ENCODE results near the gene CNOT4. TPM values are rescaled to one million over a fixed set of nuclear protein-coding genes. Genes with fewer than 3 reads are reported as not detected.

The CNOT4 gene
- total and polyA plus RNA-seq, 2 of the 4 experiments (the other 2 are of a cell fraction): 7.0 to 8.1 TPM

DNA sequence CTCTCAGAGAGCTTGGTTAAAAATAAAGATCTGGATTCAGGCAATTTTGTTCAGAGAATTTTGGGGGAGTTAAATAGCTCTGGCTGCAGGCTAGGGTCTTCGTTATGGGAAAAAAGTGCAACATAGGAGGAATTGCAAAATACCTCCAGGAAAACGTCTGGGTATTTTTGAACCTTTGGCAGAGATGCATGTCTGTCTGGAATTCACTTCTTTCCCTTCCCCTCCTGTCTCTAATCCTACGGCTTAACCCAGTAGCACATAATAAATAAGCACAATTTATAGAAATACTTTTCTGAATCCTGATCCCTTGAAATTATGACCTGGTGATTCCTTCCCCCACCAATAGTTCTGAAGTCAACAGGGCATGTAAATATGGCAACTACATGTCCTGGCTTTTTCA, 28.5 kb upstream of the CNOT4 start:
- no peak overlapping the region for H4K8ac ChIP-seq (ENCODE audit: low read depth in 2 of 2, low read length in 2 of 2)
- no peak overlapping the region for H3K56ac ChIP-seq (ENCODE audit: extremely low read depth, insufficient read depth, low read length)
- H2BK15ac ChIP-seq (ENCODE audit: low read depth, low read length): no peak overlapping the region
- intact Hi-C loops (cut with micrococcal nuclease) (no loop called here), dilution Hi-C loops (cut with HindIII; ENCODE audit: low sequenced_read_pairs, unreplicated experiment) (no loop called here), in situ Hi-C loops (cut with MboI; ENCODE audit: low sequenced_read_pairs) (no loop called here)
- TF ChIP-seq ELK1 (IDR thresholded peaks at IDR 0.05; ENCODE audit: borderline replicate concordance, low read depth, low read length) (no peak), POLR2A (IDR thresholded peaks at IDR 0.05; ENCODE audit: low read depth, low read length) (no peak), MAFK (IDR thresholded peaks at IDR 0.05; ENCODE audit: low read depth, low read length) (no peak), MAZ (IDR thresholded peaks at IDR 0.05; ENCODE audit: borderline replicate concordance, low read depth, low read length) (no peak), CHD1 (IDR thresholded peaks at IDR 0.05; ENCODE audit: low read depth, low read length) (no peak), RCOR1 (IDR thresholded peaks at IDR 0.05; ENCODE audit: insufficient replicate concordance, low read length) (no peak), BHLHE40 (IDR thresholded peaks at IDR 0.05; ENCODE audit: low read depth, low read length) (no peak), FOS (IDR thresholded peaks at IDR 0.05; ENCODE audit: low read depth, low read length) (no peak), RFX5 (IDR thresholded peaks at IDR 0.05; ENCODE audit: low read depth, low read length) (no peak), MXI1 (IDR thresholded peaks at IDR 0.05; ENCODE audit: borderline replicate concordance, low read depth, low read length) (no peak), CEBPB (IDR thresholded peaks at IDR 0.05; ENCODE audit: low read depth, low read length) (no peak), RAD21 (IDR thresholded peaks at IDR 0.05; ENCODE audit: low read length) (no peak), NFE2L2 (IDR thresholded peaks at IDR 0.05; ENCODE audit: low read depth, low read length) (no peak)
- TF ChIP-seq, protein P1, sequence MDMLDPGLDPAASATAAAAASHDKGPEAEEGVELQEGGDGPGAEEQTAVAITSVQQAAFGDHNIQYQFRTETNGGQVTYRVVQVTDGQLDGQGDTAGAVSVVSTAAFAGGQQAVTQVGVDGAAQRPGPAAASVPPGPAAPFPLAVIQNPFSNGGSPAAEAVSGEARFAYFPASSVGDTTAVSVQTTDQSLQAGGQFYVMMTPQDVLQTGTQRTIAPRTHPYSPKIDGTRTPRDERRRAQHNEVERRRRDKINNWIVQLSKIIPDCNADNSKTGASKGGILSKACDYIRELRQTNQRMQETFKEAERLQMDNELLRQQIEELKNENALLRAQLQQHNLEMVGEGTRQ (IDR thresholded peaks at IDR 0.05; ENCODE audit: low read depth, low read length): no peak
- TF ChIP-seq, protein P2, sequence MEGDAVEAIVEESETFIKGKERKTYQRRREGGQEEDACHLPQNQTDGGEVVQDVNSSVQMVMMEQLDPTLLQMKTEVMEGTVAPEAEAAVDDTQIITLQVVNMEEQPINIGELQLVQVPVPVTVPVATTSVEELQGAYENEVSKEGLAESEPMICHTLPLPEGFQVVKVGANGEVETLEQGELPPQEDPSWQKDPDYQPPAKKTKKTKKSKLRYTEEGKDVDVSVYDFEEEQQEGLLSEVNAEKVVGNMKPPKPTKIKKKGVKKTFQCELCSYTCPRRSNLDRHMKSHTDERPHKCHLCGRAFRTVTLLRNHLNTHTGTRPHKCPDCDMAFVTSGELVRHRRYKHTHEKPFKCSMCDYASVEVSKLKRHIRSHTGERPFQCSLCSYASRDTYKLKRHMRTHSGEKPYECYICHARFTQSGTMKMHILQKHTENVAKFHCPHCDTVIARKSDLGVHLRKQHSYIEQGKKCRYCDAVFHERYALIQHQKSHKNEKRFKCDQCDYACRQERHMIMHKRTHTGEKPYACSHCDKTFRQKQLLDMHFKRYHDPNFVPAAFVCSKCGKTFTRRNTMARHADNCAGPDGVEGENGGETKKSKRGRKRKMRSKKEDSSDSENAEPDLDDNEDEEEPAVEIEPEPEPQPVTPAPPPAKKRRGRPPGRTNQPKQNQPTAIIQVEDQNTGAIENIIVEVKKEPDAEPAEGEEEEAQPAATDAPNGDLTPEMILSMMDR (conservative IDR thresholded peaks at IDR 0.05; ENCODE audit: low read depth, low read length): no peak
- H2BK20ac ChIP-seq (ENCODE audit: low read depth, low read length): no peak overlapping the region
- no peak overlapping the region for H4K91ac ChIP-seq (ENCODE audit: insufficient read depth, low read depth, low read length)
- H3K9me3 ChIP-seq (ENCODE audit: control insufficient read depth, insufficient read depth, low read length): no peaks in the 10 kb centered on the region
- H3K4ac ChIP-seq (ENCODE audit: low read depth, low read length): no peak overlapping the region
- H2AK9ac ChIP-seq (replicated peaks; ENCODE audit: low read depth, low read length, poor library complexity): no peak overlapping the region
- no peaks in the 10 kb centered on the region for H3K4me1 ChIP-seq (ENCODE audit: control insufficient read depth, insufficient read depth, low read length)
- no peak overlapping the region for H3K23ac ChIP-seq (ENCODE audit: low read depth, low read length)
- no peaks in the 10 kb centered on the region for H3K9me1 ChIP-seq (ENCODE audit: insufficient read depth, low read length)
- no TSS peak for BruUV-seq (replicated peaks)
- H3K27me3 ChIP-seq (ENCODE audit: control insufficient read depth, insufficient read depth, low read length): peaks cover 5% of the 10 kb centered on the region
- no peak for DNase-seq
- H3K9ac ChIP-seq (ENCODE audit: low read depth, low read length): no peak overlapping the region
- H3K4me3 ChIP-seq (ENCODE audit: insufficient read depth, low read depth, low read length): no peak overlapping the region
- no peak overlapping the region for H2AFZ ChIP-seq (replicated peaks; ENCODE audit: low read length, poor library complexity)
- H3K27ac ChIP-seq (ENCODE audit: insufficient read depth, low read length): no peak overlapping the region
- H4K5ac ChIP-seq (ENCODE audit: low read depth, low read length): no peak overlapping the region
- H3K14ac ChIP-seq (replicated peaks; ENCODE audit: low read depth, low read length): no peak overlapping the region
- ChIA-PET POLR2A (ENCODE audit: unreplicated experiment) (no interaction called here), CTCF (no interaction called here)
- H4K20me1 ChIP-seq (ENCODE audit: insufficient read depth, low read length): no peaks in the 10 kb centered on the region
- H3K18ac ChIP-seq (ENCODE audit: low read depth, low read length): no peak overlapping the region
- no peak overlapping the region for H2BK5ac ChIP-seq (ENCODE audit: low read depth, low read length, poor library complexity, severe bottlenecking)
- no peak for ATAC-seq (ENCODE audit: low read depth)
- no peaks in the 10 kb centered on the region for H3K79me1 ChIP-seq (ENCODE audit: low read depth in 1 of 2, low read length in 2 of 2)
- H3K36me3 ChIP-seq (ENCODE audit: control insufficient read depth, insufficient read depth, low read length): no peaks in the 10 kb centered on the region
- no peak overlapping the region for H3K4me2 ChIP-seq (ENCODE audit: low read depth, low read length)
- no peak overlapping the region for H2AK5ac ChIP-seq (ENCODE audit: low read depth, low read length)
- no CpG with 5 or more reads among the region's 3 CpGs for WGBS, 2 experiments (ENCODE audit: extremely low coverage in 2 of 2, insufficient read length in 1 of 2)
- no peak overlapping the region for H2BK120ac ChIP-seq (ENCODE audit: low read depth, low read length)

All from IMR-90 (cell line).